Fibroblast of villous mesenchyme (primary cell): ENCODE measurements around the gene TM7SF2. TPM values are rescaled to one million over a fixed set of nuclear protein-coding genes. Genes with fewer than 3 reads are reported as not detected.
A peak's percentile ranks its signal among the peaks of the same experiment; 100 is the strongest.

Experiments
- DNase-seq: peaks from one replicate; pipeline ENCODE4 v3.0.0-alpha.2; 2010; ENCODE audit warnings: low read depth
- H3K4me3 ChIP-seq: 2 replicates; pipeline ENCODE4 v1.5.1; 2011; ENCODE audit warnings: low read depth, mild to moderate bottlenecking, low read length
- CTCF ChIP-seq: IDR thresholded peaks from 2 replicates; pipeline ENCODE4 v1.5.1; 2012; ENCODE audit warnings: low read depth, mild to moderate bottlenecking, low read length; ENCODE audit not compliant: insufficient read depth
- small RNA-seq: library from RNA; depleted of rRNA; stranded (forward); fragments of <200 nt; gene quantifications from one replicate; pipeline ENCODE3, GENCODE V24; 2012
- total RNA-seq: library from RNA; depleted of rRNA; stranded (reverse); fragments of >200 nt; gene quantifications from 2 replicates; pipeline ENCODE4 v1.2.3, GENCODE V29; 2012

TM7SF2 gene
- total RNA-seq, 1 donor = 45.8 TPM

DNA sequence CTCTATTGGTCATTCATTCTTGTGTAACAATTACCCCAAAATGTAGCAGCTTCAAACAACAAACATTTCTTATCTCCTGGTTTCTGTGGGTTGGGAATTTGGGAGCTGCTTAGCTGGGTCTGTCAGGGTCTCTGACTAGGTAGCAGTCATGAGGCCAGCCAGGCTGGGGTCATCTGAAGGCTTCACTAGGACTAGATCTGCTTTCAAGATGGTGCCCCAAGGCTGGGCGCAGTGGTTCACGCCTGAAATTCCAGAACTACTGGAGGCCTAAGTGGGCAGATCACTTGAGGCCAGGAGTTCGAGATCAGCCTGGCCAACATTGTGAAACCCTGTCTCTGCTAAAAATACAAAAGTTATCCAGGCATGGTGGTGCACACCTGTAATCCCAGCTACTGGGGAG lies 45.3 kb downstream of the TM7SF2 start:
- H3K4me3 ChIP-seq = no peak overlapping the region
- DNase-seq = no peak
- TF ChIP-seq CTCF = no peak

DNA sequence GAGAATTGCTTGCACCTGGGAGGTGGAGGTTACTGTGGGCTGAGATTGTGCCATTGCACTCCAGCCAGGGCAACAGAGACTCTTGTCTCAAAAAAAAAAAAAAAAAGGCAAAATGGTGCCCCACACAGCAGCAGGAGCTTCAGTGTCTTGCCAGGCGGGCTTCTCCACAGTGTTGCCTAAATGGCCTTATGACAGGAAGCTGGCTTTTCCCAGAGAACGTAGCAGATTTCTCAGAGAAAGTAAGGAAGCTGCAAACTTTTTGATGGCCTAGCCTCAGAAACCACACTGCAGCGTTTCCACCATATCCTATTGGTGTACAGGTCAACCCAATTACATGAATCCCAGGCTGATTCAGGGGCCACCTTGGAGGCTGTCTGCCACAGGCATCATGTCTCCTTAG lies 45.7 kb downstream of the TM7SF2 start:
- no peak overlapping the region for H3K4me3 ChIP-seq
- TF ChIP-seq CTCF = no peak
- DNase-seq = no peak

DNA sequence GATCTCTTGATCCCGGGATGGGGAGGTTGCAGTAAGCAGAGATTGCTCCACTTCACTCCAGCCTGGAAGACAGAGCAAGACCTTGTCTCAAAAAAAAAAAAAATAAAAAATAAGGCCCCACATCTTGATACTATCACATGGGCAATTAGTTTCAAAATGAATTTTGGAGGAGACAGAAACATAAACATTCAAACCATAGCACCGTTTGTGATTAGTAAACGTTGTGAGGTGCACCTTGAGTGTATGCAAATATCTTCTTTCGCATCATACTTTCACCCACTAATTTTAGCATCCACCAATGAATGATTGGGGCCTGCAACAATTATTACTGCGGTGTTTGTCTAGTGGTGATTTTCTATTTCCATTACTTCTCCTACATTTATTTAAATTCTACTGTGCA lies 47.3 kb downstream of the TM7SF2 start:
- DNase-seq = no peak
- no peak overlapping the region for H3K4me3 ChIP-seq
- no peak for TF ChIP-seq CTCF

DNA sequence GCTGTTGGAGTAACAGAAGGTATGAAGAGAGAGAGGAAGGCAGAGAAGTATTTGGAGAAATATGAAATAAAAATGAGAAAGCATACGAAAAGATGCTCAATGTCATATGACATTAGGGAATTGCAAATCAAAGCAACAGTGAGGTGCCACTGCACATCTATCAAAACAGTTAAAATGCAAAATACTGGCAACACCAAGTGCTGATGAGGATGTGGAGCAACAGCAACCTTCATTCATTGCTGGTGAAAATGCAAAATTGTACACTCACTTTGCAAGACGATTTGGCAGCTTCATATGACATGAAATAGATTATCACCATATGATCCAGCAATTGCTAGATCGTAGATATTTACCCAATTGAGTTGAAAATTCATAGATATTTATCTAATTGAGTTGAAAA lies 49.0 kb downstream of the TM7SF2 start:
- TF ChIP-seq CTCF = no peak

GRCh38 chr11:65163684-65164083 lies 52.0 kb downstream of the TM7SF2 start:
- peak; percentile 55 for DNase-seq

More for the DNA sequence above, 49.0 kb downstream of the TM7SF2 start:
- no peak overlapping the region for H3K4me3 ChIP-seq
- DNase-seq = no peak

More at GRCh38 chr11:65163684-65164083, 52.0 kb downstream of the TM7SF2 start:
- TF ChIP-seq CTCF = no peak
- H3K4me3 ChIP-seq = no peak overlapping the region

Small RNAs within 50 kb of the gene (small RNA-seq; reads per million reads assigned to genes)
- gene HIGD1AP10 (not detected), gene PDCL2P2 (not detected), gene RNU2-23P (69.3 reads per million, percentile 96 among the genes with 10 or more reads in this experiment)

Other genes with a start within 250 kb of the TM7SF2 start
- 80.2 and 93.7 TPM in 2 replicates for gene EHD1, start 233.3 kb upstream of the TM7SF2 start, total RNA-seq
- 12.1 and 13.2 TPM in 2 replicates for gene ATG2A, start 194.7 kb upstream of the TM7SF2 start, total RNA-seq
- 11.6 and 14.2 TPM in 2 replicates for gene PPP2R5B, start 187.2 kb upstream of the TM7SF2 start, total RNA-seq
- gene GPHA2, start 176.0 kb upstream of the TM7SF2 start, total RNA-seq = not detected in 2 replicates
- not detected in 2 replicates for gene MAJIN, start 139.8 kb upstream of the TM7SF2 start, total RNA-seq
- 0.86 and 1.3 TPM in 2 replicates for gene BATF2, start 114.9 kb upstream of the TM7SF2 start, total RNA-seq
- gene ARL2, start 97.7 kb upstream of the TM7SF2 start, total RNA-seq = 44.5 and 73.4 TPM in 2 replicates
- gene SNX15, start 84.4 kb upstream of the TM7SF2 start, total RNA-seq = 12.5 and 14.5 TPM in 2 replicates
- gene SAC3D1, start 70.7 kb upstream of the TM7SF2 start, total RNA-seq = 10.4 and 13.5 TPM in 2 replicates
- gene NAALADL1, start 53.3 kb upstream of the TM7SF2 start, total RNA-seq = 23.7 and 27.4 TPM in 2 replicates
- 7.4 and 15.5 TPM in 2 replicates for gene CDCA5, start 27.8 kb upstream of the TM7SF2 start, total RNA-seq
- 28.9 and 46.7 TPM in 2 replicates for gene ZFPL1, start 27.6 kb upstream of the TM7SF2 start, total RNA-seq
- 104 and 169 TPM in 2 replicates for gene VPS51, start 15.7 kb upstream of the TM7SF2 start, total RNA-seq
- gene ZNHIT2, start 5.8 kb downstream of the TM7SF2 start, total RNA-seq = 11.2 and 15.1 TPM in 2 replicates
- gene FAU, start 10.3 kb downstream of the TM7SF2 start, total RNA-seq = 137 and 279 TPM in 2 replicates
- 41.2 and 54.4 TPM in 2 replicates for gene MRPL49, start 10.4 kb downstream of the TM7SF2 start, total RNA-seq
- gene SYVN1, start 22.6 kb downstream of the TM7SF2 start, total RNA-seq = 13.0 and 13.5 TPM in 2 replicates
- not detected in 2 replicates for gene SPDYC, start 58.4 kb downstream of the TM7SF2 start, total RNA-seq
- gene CAPN1, start 70.1 kb downstream of the TM7SF2 start, total RNA-seq = 123 and 133 TPM in 2 replicates
- 7.1 and 12.1 TPM in 2 replicates for gene POLA2, start 150.1 kb downstream of the TM7SF2 start, total RNA-seq
- 21.3 and 32.8 TPM in 2 replicates for gene CDC42EP2, start 203.0 kb downstream of the TM7SF2 start, total RNA-seq
- gene DPF2, start 222.0 kb downstream of the TM7SF2 start, total RNA-seq = 47.0 and 60.9 TPM in 2 replicates
- under 0.01 TPM in 1 of 2 replicates, not detected in the other for gene TIGD3, start 242.9 kb downstream of the TM7SF2 start, total RNA-seq